NCI-H1105 (cell line): ENCODE data around the gene BRF1.

Experiments used
- DNase-seq: peaks from one replicate; lab custom pipeline; 2025; lab: John Stamatoyannopoulos, UW

The BRF1 gene

GRCh38 chr14:105210266-105211025, 90.4 kb downstream of the BRF1 start:
- no peak for DNase-seq

GRCh38 chr14:105209646-105210045, 91.2 kb downstream of the BRF1 start:
- DNase-seq: no peak

GRCh38 chr14:105209091-105209490, 91.7 kb downstream of the BRF1 start:
- no peak for DNase-seq

GRCh38 chr14:105208738-105209075, 92.1 kb downstream of the BRF1 start:
- no peak for DNase-seq

GRCh38 chr14:105207996-105208737, 92.6 kb downstream of the BRF1 start:
- no peak for DNase-seq

- DNase-seq: no peak
Measured at GRCh38 chr14:105207460-105207901, 93.3 kb downstream of the BRF1 start.

GRCh38 chr14:105206873-105207272, 93.9 kb downstream of the BRF1 start:
- no peak for DNase-seq

- DNase-seq: no peak
Measured at GRCh38 chr14:105205673-105206208, 95.1 kb downstream of the BRF1 start.

GRCh38 chr14:105204931-105205672, 95.7 kb downstream of the BRF1 start:
- DNase-seq: no peak

- DNase-seq: no peak
Measured at GRCh38 chr14:105204206-105204930, 96.4 kb downstream of the BRF1 start.

GRCh38 chr14:105203701-105204100, 97.1 kb downstream of the BRF1 start:
- DNase-seq: no peak

- DNase-seq: peak; percentile 47
Measured at GRCh38 chr14:105203057-105203531, 97.7 kb downstream of the BRF1 start.

GRCh38 chr14:105201925-105202513, 98.8 kb downstream of the BRF1 start:
- no peak for DNase-seq

- no peak for DNase-seq
Measured at GRCh38 chr14:105201156-105201924, 99.5 kb downstream of the BRF1 start.

- no peak for DNase-seq
Measured at GRCh38 chr14:105200641-105201040, 100.2 kb downstream of the BRF1 start.

- no peak for DNase-seq
Measured at GRCh38 chr14:105200074-105200473, 100.7 kb downstream of the BRF1 start.

- no peak for DNase-seq
Measured at GRCh38 chr14:105199093-105199492, 101.7 kb downstream of the BRF1 start.

- no peak for DNase-seq
Measured at GRCh38 chr14:105198588-105198987, 102.2 kb downstream of the BRF1 start.

- DNase-seq: no peak
Measured at GRCh38 chr14:105197211-105197641, 103.6 kb downstream of the BRF1 start.

GRCh38 chr14:105196265-105196960, 104.4 kb downstream of the BRF1 start:
- DNase-seq: no peak
